Measurements from ENCODE around the gene GP1BA. TPM values are rescaled to one million over a fixed set of nuclear protein-coding genes. Genes with fewer than 3 reads are reported as not detected.

Gene GP1BA
- total RNA-seq, 3 donors from 2014 or later (not counting 1 experiment from before 2014, with no cell fraction given), result 0.25 to 4.3 (median 2.2) TPM

DNA sequence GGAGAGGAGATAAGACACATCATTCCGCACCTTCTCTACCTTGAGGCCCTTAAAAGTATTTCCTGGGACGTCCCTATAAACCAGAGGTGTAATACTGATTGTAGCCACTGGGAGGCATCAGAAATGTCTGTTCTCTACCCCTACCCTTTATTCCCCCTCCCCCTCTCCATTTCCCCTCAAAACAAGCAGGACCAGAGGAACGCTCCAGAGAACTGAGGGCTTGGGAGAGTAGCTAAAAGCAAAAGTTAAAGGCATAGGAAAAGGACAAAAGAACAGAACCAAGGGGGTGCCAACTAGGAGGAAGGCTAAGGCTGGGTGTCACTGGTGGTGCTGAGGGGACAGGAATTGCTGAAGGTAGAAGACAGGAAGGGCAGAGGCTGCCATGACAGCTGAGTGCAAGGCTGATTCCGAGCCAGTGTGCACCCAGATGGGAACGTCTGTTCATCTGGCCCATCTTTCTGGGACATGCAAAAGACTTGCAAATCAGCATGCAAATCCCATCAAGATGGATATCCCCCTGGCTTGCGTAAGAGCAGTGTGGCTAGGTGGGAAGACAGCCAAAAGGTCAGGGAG is 48.7 kb downstream of the GP1BA start:
- H3K36me3 Mint-ChIP-seq, result peaks cover 6% of the 10 kb centered on the region
- ATAC-seq, result peak; percentile 70 to 92 (median 83)
- H3K4me3 Mint-ChIP-seq, result no peak overlapping the region
- H3K27me3 ChIP-seq (ENCODE audit: control insufficient read depth, insufficient read depth, low read length), result no peaks in the 10 kb centered on the region
- no peaks in the 10 kb centered on the region for H3K9me3 Mint-ChIP-seq
- DNase-seq, result peak in 1 of 2 donors; percentile 85
- intact Hi-C loops (cut with micrococcal nuclease), result loop anchor here (1.0 kb wide), 1 partner anchor 82 kb away; no protein-coding TSS in a partner anchor
- H3K27me3 Mint-ChIP-seq (ENCODE audit: low read depth in 2 of 2), result no peaks in the 10 kb centered on the region
- TF ChIP-seq, protein P1, sequence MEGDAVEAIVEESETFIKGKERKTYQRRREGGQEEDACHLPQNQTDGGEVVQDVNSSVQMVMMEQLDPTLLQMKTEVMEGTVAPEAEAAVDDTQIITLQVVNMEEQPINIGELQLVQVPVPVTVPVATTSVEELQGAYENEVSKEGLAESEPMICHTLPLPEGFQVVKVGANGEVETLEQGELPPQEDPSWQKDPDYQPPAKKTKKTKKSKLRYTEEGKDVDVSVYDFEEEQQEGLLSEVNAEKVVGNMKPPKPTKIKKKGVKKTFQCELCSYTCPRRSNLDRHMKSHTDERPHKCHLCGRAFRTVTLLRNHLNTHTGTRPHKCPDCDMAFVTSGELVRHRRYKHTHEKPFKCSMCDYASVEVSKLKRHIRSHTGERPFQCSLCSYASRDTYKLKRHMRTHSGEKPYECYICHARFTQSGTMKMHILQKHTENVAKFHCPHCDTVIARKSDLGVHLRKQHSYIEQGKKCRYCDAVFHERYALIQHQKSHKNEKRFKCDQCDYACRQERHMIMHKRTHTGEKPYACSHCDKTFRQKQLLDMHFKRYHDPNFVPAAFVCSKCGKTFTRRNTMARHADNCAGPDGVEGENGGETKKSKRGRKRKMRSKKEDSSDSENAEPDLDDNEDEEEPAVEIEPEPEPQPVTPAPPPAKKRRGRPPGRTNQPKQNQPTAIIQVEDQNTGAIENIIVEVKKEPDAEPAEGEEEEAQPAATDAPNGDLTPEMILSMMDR (IDR thresholded peaks at IDR 0.05), result peak; percentile 80
- no peak overlapping the region for H3K27ac ChIP-seq (ENCODE audit: low read length)
- H3K4me1 Mint-ChIP-seq, result peaks cover 9 to 19% of the 10 kb centered on the region in 2 donors
- H3K36me3 ChIP-seq (ENCODE audit: control insufficient read depth, insufficient read depth, low read length), result peaks cover 45% of the 10 kb centered on the region
- 43% methylated on average over 4 of the region's 6 CpGs for WGBS (ENCODE audit: insufficient coverage)
- H3K4me3 ChIP-seq (ENCODE audit: low read length), result no peak overlapping the region
- H3K4me1 ChIP-seq (ENCODE audit: control insufficient read depth, insufficient read depth, low read length), result peaks cover 26% of the 10 kb centered on the region
- no peaks in the 10 kb centered on the region for H3K9me3 ChIP-seq (ENCODE audit: control insufficient read depth, insufficient read depth, low read length)
- H3K27ac Mint-ChIP-seq, result peak overlapping the region; percentile 33 to 50

- Mint-ChIP-seq H3K27ac (peak overlapping the region in 1 of 2 donors; percentile 37), H3K27me3 (ENCODE audit: low read depth in 2 of 2) (no peaks in the 10 kb centered on the region), H3K4me3 (no peak overlapping the region), H3K4me1 (peaks cover 18 to 33% of the 10 kb centered on the region in 2 donors), H3K9me3 (no peaks in the 10 kb centered on the region), H3K36me3 (peaks cover 6% of the 10 kb centered on the region)
- Histone ChIP-seq H3K36me3 (ENCODE audit: control insufficient read depth, insufficient read depth, low read length) (peaks cover 36% of the 10 kb centered on the region), H3K27me3 (ENCODE audit: control insufficient read depth, insufficient read depth, low read length) (no peaks in the 10 kb centered on the region), H3K27ac (ENCODE audit: low read length) (no peak overlapping the region), H3K4me1 (ENCODE audit: control insufficient read depth, insufficient read depth, low read length) (peaks cover 40% of the 10 kb centered on the region), H3K4me3 (ENCODE audit: low read length) (no peak overlapping the region), H3K9me3 (ENCODE audit: control insufficient read depth, insufficient read depth, low read length) (no peaks in the 10 kb centered on the region)
- intact Hi-C loops (cut with micrococcal nuclease), result no loop called here
- WGBS (ENCODE audit: insufficient coverage), result 84% methylated on average over 5 of the region's 5 CpGs
- no peak for ATAC-seq
- no peak for DNase-seq
- TF ChIP-seq, protein P1 (IDR thresholded peaks at IDR 0.05), result no peak
Observed at GRCh38 chr17:4982305-4982704, 50.2 kb downstream of the GP1BA start.

Other genes starting within 250 kb of the GP1BA start
- gene PELP1, start 228.1 kb upstream of the GP1BA start, total RNA-seq, result 10 to 100 TPM; 32.3 to 45.8 (median 43.5) TPM
- gene ARRB2, start 221.6 kb upstream of the GP1BA start, total RNA-seq, result 100 to 1,000 TPM; 314 to 374 (median 335) TPM
- 10 to 100 TPM in 2 of 3 donors, 1 to 10 TPM in 1; 9.1 to 15.0 (median 10.5) TPM for gene MED11, start 200.8 kb upstream of the GP1BA start, total RNA-seq
- gene ZMYND15, start 192.4 kb upstream of the GP1BA start, total RNA-seq, result 1 to 10 TPM in 1 of 3 donors, under 1 TPM in 2; 0.52 to 3.5 (median 0.93) TPM
- 10 to 100 TPM in 2 of 3 donors, 1 to 10 TPM in 1; 4.0 to 31.8 (median 16.0) TPM for gene CXCL16, start 192.3 kb upstream of the GP1BA start, total RNA-seq
- not detected for gene TM4SF5, start 160.4 kb upstream of the GP1BA start, total RNA-seq
- gene VMO1, start 145.9 kb upstream of the GP1BA start, total RNA-seq, result 1 to 10 TPM; 1.2 to 4.8 (median 1.3) TPM
- not detected for gene GLTPD2, start 143.3 kb upstream of the GP1BA start, total RNA-seq
- 10 to 100 TPM; 69.4 to 79.3 (median 70.0) TPM for gene PSMB6, start 136.1 kb upstream of the GP1BA start, total RNA-seq
- gene PLD2, start 125.1 kb upstream of the GP1BA start, total RNA-seq, result 10 to 100 TPM; 20.8 to 22.7 (median 21.3) TPM
- 100 to 1,000 TPM; 103 to 122 (median 110) TPM for gene MINK1, start 98.9 kb upstream of the GP1BA start, total RNA-seq
- 10 to 100 TPM; 24.4 to 30.2 (median 27.5) TPM for gene C17orf107, start 32.7 kb upstream of the GP1BA start, total RNA-seq
- gene CHRNE, start 29.2 kb upstream of the GP1BA start, total RNA-seq, result 10 to 100 TPM; 11.8 to 17.9 (median 11.8) TPM
- 10 to 100 TPM; 34.7 to 47.5 (median 42.5) TPM for gene SLC25A11, start 7.8 kb downstream of the GP1BA start, total RNA-seq
- gene RNF167, start 8.0 kb downstream of the GP1BA start, total RNA-seq, result 100 to 1,000 TPM; 149 to 189 (median 177) TPM
- gene PFN1, start 16.3 kb downstream of the GP1BA start, total RNA-seq, result 1,000 to 10,000 TPM; 1,278 to 1,379 (median 1,308) TPM
- 10 to 100 TPM; 26.1 to 28.4 (median 26.6) TPM for gene ENO3, start 18.8 kb downstream of the GP1BA start, total RNA-seq
- gene SPAG7, start 35.5 kb downstream of the GP1BA start, total RNA-seq, result 10 to 100 TPM; 45.7 to 60.2 (median 59.6) TPM
- 10 to 100 TPM; 56.2 to 69.5 (median 69.4) TPM for gene CAMTA2, start 55.4 kb downstream of the GP1BA start, total RNA-seq
- gene INCA1, start 65.2 kb downstream of the GP1BA start, total RNA-seq, result under 1 TPM in 2 of 3 donors, not detected in 1; 0.39 to 0.54 TPM
- gene KIF1C, start 65.7 kb downstream of the GP1BA start, total RNA-seq, result 10 to 100 TPM; 17.1 to 28.6 (median 22.2) TPM
- not detected for gene SLC52A1, start 103.1 kb downstream of the GP1BA start, total RNA-seq
- gene ZFP3, start 146.2 kb downstream of the GP1BA start, total RNA-seq, result 1 to 10 TPM; 3.8 to 7.2 (median 5.1) TPM
- 1 to 10 TPM; 2.8 to 6.5 (median 5.6) TPM for gene ZNF232, start 179.6 kb downstream of the GP1BA start, total RNA-seq
- gene USP6, start 183.8 kb downstream of the GP1BA start, total RNA-seq, result under 1 TPM; 0.07 to 0.34 (median 0.13) TPM

Data from natural killer cell (primary cell).